COR-L47 (cell line): ENCODE data around the gene LMX1A.

Source experiments
- DNase-seq: peaks from one replicate; lab custom pipeline; 2025; lab: John Stamatoyannopoulos, UW

LMX1A gene

GRCh38 chr1:165162671-165163241 is 193.8 kb downstream of the LMX1A start:
- peak; percentile 76 for DNase-seq

GRCh38 chr1:165161130-165161529 is 195.4 kb downstream of the LMX1A start:
- DNase-seq: no peak

GRCh38 chr1:165153182-165153581 is 203.3 kb downstream of the LMX1A start:
- no peak for DNase-seq

- peak; percentile 14 for DNase-seq
Observed at GRCh38 chr1:165152727-165153126, 203.8 kb downstream of the LMX1A start.

- no peak for DNase-seq
Observed at GRCh38 chr1:165152109-165152508, 204.4 kb downstream of the LMX1A start.
